Esophagus mucosa (tissue), 1 donor: ENCODE results near the gene PRKCE. TPM values are rescaled to one million over a fixed set of nuclear protein-coding genes. Genes with fewer than 3 reads are reported as not detected.

ENCODE experiments used
- ATAC-seq: fragments of 200-7000 bp; cut with Tn5 transposase; one replicate; pipeline ENCODE4 v1.9.1; 2020
- total RNA-seq: library from RNA; stranded (reverse); gene quantifications from one replicate; pipeline ENCODE4 v1.2.4, GENCODE V29; 2023
- donor health status: DM: yes; HTN: yes; CAD: no.

PRKCE gene
- total RNA-seq, 1 donor from 2014 or later, result 13.1 TPM

GRCh38 chr2:45944074-45944473, 292.6 kb downstream of the PRKCE start:
- no peak for ATAC-seq

DNA sequence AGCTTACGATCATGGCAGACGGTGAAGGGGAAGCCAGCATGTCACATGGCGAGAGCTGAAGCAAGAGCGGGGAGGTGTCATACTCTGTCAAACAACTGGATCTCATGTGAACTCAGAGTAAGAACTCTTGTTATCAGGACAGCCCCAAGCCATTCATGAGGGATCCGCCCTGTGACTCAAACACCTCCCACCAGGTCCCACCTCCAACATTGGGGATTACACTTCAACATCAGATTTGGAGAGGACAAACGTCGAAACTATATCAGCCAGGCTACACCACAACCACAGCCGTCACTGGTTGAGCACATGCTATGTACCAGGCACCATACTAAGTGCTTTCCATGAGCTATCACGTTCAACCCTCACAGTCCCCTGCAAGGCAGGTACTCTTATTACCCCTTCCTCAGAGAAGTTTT, 293.8 kb downstream of the PRKCE start:
- no peak for ATAC-seq

GRCh38 chr2:45946023-45946422, 294.5 kb downstream of the PRKCE start:
- no peak for ATAC-seq

- ATAC-seq, result no peak
These were observed 299.1 kb downstream of the PRKCE start for GRCh38 chr2:45950606-45951005.

GRCh38 chr2:45951025-45951727, 299.7 kb downstream of the PRKCE start:
- no peak for ATAC-seq

- no peak for ATAC-seq
These were observed 301.1 kb downstream of the PRKCE start for GRCh38 chr2:45952591-45952990.

DNA sequence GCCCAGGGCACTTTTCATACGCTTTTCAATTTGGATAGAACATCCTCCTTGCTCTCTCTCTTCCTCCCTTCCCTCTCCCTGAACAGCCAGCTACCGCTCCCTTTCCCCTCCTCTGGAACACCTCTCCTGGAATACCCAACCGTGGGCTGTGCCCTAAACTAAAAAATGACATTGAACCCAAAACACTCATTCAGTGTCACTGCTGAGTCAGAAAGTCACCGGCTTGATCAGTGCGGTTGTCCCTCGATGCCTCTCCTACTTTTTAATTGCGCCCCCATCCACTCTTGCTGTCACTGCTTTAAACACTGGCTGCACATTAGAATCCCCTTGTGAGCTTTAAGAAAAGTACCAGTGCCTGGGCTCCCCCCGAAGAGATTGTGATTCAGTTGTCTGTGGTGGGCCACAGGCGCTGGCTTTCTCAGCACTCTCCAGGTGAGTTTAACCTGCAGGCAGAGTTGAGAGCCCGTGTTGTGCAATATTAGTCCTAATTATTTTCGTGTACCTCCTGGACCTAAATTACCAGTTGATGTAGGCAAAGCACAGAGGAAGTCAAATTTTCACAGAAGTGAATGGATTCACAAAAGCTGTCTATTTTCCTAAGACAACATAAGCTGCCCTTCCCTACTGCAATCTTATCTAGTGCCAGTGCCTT, 302.0 kb downstream of the PRKCE start:
- no peak for ATAC-seq

GRCh38 chr2:45954233-45954850, 302.9 kb downstream of the PRKCE start:
- ATAC-seq, result no peak

GRCh38 chr2:45957533-45958227, 306.2 kb downstream of the PRKCE start:
- no peak for ATAC-seq

- peak; percentile 25 for ATAC-seq
These were observed 308.8 kb downstream of the PRKCE start for GRCh38 chr2:45960057-45960863.

- no peak for ATAC-seq
These were observed 310.9 kb downstream of the PRKCE start for GRCh38 chr2:45962177-45962921.

DNA sequence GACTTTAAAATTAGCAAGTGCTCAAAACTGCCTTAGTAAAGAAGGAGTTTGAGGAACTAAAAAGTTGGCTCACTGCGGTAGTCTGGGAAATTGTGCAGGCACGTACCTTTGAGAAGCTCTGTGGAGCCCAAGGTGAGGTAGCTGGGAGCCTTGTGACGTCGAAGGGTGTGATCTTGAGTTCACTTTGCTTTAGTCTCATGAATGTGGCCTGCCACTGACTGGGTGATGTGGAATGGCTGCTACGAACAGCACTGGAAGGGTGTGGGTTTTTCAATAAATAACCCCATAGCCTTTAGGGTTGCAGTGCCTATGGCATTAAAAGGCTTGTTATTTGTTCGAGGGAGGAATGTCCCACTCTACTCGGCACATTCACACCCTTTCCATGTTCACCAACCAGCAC, 312.3 kb downstream of the PRKCE start:
- peak; percentile 69 for ATAC-seq

DNA sequence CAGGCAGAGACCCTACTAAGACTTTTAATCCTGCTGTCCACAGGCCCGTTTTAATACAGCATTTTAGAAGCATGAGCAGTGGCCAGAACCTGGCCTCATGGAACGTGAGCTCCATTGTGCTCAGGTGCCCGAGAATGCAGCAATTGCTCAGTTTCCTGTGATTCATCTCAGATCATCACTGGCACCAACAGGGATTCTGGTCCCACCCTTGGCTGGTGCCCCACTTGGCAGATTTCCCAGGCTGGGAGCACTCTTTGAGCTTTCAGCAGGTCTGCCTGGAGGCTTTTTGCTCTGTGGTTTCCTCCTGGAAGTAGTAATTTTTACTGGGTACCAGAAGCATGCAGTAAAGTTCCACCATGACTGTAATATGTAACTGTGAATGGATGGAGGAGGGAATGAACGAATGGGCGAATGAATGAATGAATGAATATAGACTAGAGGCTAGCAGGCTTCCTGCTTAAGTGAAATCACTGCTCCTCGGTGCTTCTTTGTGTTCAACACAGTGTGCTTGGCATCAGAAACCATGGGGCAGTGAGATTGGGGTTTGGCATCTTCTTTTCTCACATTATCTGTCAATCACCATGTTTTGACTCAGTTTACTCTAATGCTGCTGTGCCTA, 312.9 kb downstream of the PRKCE start:
- ATAC-seq, result peak; percentile 93

- no peak for ATAC-seq
These were observed 313.4 kb downstream of the PRKCE start for GRCh38 chr2:45964906-45965305.

GRCh38 chr2:45965871-45966498, 314.5 kb downstream of the PRKCE start:
- no peak for ATAC-seq

DNA sequence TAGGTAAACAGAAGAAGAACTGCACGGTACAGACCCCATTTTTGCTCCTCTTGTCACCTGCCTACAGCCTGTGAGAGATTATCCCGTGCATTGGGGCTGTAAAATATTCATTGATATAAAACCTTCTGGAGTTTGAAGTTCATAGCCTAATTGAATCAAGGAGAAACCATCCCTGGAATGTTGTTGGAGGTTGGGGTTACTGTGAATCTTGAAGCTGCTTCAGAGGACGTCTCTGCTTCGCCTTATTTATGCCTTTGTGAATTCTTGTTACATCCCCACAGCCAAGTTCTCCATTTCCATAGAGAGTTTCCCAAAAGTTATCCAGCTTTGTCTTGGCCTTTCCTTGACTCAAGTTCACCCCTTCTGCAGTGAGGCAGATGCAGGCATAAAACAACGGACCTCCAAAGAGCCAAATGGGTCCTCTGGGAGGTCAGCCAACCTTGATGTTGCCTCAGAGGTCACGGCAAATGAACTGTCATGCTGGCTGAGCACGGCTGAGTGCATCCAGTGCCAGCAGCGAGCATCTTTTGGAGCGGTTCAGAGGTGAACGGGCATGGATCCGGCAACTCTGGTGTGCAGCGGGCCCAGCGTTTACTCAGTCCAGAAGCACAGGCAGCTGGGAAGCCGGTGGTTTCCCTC, 317.6 kb downstream of the PRKCE start:
- ATAC-seq, result no peak

GRCh38 chr2:45973426-45973825, 322.0 kb downstream of the PRKCE start:
- no peak for ATAC-seq

- ATAC-seq, result no peak
These were observed 322.6 kb downstream of the PRKCE start for GRCh38 chr2:45974056-45974455.

DNA sequence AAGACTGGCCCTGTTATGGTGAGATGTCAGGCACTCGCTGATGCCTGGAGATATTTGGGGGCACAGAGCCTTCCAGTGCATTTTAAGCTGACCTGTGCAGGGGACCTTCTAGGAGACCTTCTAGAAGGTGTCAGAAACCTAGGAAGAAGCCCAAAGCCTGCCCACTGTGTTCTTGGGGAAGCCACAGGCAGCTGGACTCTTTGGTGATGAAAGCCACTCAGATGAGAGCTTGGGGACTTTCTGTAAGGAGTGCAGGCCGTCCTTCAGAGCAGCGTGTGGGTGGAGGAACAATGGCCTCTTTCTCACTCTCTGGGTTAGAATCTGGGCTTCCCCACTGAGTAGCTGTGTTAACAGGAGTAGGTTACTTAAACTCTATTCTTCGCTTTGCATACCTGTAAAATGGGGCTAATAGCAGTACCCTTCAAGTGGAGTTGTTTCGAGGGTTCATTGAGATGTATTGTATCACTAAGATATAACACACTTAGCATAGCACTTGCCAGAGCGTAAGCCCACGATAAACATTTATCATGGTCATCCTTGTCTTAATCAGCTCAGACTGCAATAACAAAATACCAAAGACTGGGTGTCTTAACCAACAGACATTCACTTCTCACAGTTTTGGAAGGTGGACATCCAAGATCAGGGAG, 323.4 kb downstream of the PRKCE start:
- ATAC-seq, result no peak
